GM12872 (cell line): ENCODE results near the gene CDC6.

Source experiments
- CTCF ChIP-seq: IDR thresholded peaks from 3 replicates; pipeline ENCODE4 v1.5.1; 2011; ENCODE audit warnings: low read depth, mild to moderate bottlenecking, low read length, moderate library complexity; ENCODE audit not compliant: insufficient read depth

CDC6 gene

GRCh38 chr17:40248507-40248906 is 39.2 kb upstream of the CDC6 start:
- no peak for TF ChIP-seq CTCF

- TF ChIP-seq CTCF, result no peak
These were observed 36.1 kb upstream of the CDC6 start for GRCh38 chr17:40251576-40251975.

GRCh38 chr17:40253565-40253964 is 34.1 kb upstream of the CDC6 start:
- TF ChIP-seq CTCF, result no peak

GRCh38 chr17:40259505-40259904 is 28.2 kb upstream of the CDC6 start:
- no peak for TF ChIP-seq CTCF

GRCh38 chr17:40260528-40260927 is 27.2 kb upstream of the CDC6 start:
- TF ChIP-seq CTCF, result no peak

GRCh38 chr17:40264458-40265185 is 23.1 kb upstream of the CDC6 start:
- TF ChIP-seq CTCF, result no peak

- no peak for TF ChIP-seq CTCF
These were observed 22.3 kb upstream of the CDC6 start for GRCh38 chr17:40265337-40265736.
